Measurements from ENCODE around the gene REM2.

- TF ChIP-seq, protein P1, sequence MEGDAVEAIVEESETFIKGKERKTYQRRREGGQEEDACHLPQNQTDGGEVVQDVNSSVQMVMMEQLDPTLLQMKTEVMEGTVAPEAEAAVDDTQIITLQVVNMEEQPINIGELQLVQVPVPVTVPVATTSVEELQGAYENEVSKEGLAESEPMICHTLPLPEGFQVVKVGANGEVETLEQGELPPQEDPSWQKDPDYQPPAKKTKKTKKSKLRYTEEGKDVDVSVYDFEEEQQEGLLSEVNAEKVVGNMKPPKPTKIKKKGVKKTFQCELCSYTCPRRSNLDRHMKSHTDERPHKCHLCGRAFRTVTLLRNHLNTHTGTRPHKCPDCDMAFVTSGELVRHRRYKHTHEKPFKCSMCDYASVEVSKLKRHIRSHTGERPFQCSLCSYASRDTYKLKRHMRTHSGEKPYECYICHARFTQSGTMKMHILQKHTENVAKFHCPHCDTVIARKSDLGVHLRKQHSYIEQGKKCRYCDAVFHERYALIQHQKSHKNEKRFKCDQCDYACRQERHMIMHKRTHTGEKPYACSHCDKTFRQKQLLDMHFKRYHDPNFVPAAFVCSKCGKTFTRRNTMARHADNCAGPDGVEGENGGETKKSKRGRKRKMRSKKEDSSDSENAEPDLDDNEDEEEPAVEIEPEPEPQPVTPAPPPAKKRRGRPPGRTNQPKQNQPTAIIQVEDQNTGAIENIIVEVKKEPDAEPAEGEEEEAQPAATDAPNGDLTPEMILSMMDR (conservative IDR thresholded peaks at IDR 0.05), result no peak
- no peak for TF ChIP-seq EZH2 (IDR thresholded peaks at IDR 0.05; ENCODE audit: low read depth)
Measured at GRCh38 chr14:22884076-22884737, 1.2 kb downstream of the REM2 start.

Data from PC-9 (cell line).